ENCODE data around the gene MYL2.

DNA sequence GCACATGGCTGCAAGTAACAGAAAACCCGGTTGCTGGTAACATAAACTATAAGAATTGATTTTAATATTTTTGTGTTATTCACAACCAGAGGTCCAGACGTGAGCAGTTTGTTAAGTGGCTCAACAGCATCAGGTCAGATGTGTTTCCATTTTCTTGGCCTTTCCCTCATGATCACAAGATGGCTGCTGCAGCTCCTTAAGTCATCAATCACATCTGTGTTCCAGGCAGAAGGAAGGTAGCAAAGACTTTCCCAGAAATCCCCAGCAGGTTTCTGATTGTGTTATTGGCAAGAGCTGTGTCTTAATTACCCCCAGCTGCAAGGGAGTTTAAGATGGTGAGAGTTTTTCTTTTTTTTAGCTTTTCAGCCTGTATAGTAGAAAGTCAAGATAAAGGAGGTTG is 40.4 kb upstream of the MYL2 start:
- TF ChIP-seq, protein P1, sequence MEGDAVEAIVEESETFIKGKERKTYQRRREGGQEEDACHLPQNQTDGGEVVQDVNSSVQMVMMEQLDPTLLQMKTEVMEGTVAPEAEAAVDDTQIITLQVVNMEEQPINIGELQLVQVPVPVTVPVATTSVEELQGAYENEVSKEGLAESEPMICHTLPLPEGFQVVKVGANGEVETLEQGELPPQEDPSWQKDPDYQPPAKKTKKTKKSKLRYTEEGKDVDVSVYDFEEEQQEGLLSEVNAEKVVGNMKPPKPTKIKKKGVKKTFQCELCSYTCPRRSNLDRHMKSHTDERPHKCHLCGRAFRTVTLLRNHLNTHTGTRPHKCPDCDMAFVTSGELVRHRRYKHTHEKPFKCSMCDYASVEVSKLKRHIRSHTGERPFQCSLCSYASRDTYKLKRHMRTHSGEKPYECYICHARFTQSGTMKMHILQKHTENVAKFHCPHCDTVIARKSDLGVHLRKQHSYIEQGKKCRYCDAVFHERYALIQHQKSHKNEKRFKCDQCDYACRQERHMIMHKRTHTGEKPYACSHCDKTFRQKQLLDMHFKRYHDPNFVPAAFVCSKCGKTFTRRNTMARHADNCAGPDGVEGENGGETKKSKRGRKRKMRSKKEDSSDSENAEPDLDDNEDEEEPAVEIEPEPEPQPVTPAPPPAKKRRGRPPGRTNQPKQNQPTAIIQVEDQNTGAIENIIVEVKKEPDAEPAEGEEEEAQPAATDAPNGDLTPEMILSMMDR (IDR thresholded peaks at IDR 0.05), result no peak
- no peak for TF ChIP-seq POLR2A (IDR thresholded peaks at IDR 0.05)

Data from lower leg skin (tissue), 3 donors.